Measurements from ENCODE around the gene SDK2.

- no peak for TF ChIP-seq ELK1 (IDR thresholded peaks at IDR 0.05; ENCODE audit: borderline replicate concordance, low read depth, low read length)
- TF ChIP-seq CEBPB (IDR thresholded peaks at IDR 0.05; ENCODE audit: low read depth, low read length), result no peak
- no peak for TF ChIP-seq RAD21 (IDR thresholded peaks at IDR 0.05; ENCODE audit: low read length)
- TF ChIP-seq, protein P1, sequence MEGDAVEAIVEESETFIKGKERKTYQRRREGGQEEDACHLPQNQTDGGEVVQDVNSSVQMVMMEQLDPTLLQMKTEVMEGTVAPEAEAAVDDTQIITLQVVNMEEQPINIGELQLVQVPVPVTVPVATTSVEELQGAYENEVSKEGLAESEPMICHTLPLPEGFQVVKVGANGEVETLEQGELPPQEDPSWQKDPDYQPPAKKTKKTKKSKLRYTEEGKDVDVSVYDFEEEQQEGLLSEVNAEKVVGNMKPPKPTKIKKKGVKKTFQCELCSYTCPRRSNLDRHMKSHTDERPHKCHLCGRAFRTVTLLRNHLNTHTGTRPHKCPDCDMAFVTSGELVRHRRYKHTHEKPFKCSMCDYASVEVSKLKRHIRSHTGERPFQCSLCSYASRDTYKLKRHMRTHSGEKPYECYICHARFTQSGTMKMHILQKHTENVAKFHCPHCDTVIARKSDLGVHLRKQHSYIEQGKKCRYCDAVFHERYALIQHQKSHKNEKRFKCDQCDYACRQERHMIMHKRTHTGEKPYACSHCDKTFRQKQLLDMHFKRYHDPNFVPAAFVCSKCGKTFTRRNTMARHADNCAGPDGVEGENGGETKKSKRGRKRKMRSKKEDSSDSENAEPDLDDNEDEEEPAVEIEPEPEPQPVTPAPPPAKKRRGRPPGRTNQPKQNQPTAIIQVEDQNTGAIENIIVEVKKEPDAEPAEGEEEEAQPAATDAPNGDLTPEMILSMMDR (conservative IDR thresholded peaks at IDR 0.05; ENCODE audit: low read depth, low read length), result no peak
- TF ChIP-seq POLR2A (IDR thresholded peaks at IDR 0.05; ENCODE audit: low read depth, low read length), result no peak
- TF ChIP-seq, protein P2, sequence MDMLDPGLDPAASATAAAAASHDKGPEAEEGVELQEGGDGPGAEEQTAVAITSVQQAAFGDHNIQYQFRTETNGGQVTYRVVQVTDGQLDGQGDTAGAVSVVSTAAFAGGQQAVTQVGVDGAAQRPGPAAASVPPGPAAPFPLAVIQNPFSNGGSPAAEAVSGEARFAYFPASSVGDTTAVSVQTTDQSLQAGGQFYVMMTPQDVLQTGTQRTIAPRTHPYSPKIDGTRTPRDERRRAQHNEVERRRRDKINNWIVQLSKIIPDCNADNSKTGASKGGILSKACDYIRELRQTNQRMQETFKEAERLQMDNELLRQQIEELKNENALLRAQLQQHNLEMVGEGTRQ (IDR thresholded peaks at IDR 0.05; ENCODE audit: low read depth, low read length), result no peak
- no peak for TF ChIP-seq RCOR1 (IDR thresholded peaks at IDR 0.05; ENCODE audit: insufficient replicate concordance, low read length)
Observed at GRCh38 chr17:73327676-73328075, 316.6 kb downstream of the SDK2 start.
